Ishikawa (cell line): Measurements from ENCODE around the gene RALGAPA2.

ENCODE experiments used
- CEBPB ChIP-seq: IDR thresholded peaks from 2 replicates; pipeline ENCODE4 v1.6.1; 2012
- EP300 ChIP-seq: IDR thresholded peaks from 2 replicates; pipeline ENCODE4 v1.6.1; 2012; ENCODE audit warnings: borderline replicate concordance
- NFIC ChIP-seq: IDR thresholded peaks from 2 replicates; pipeline ENCODE4 v1.6.1; 2012
- REST ChIP-seq: IDR thresholded peaks from 2 replicates; pipeline ENCODE4 v1.6.1; 2012; ENCODE audit warnings: low read depth, mild to moderate bottlenecking
- YY1 ChIP-seq: IDR thresholded peaks from 2 replicates; pipeline ENCODE4 v1.6.1; 2012; ENCODE audit warnings: low read depth
- TF ChIP-seq, protein P1 (sequence below): IDR thresholded peaks from 2 replicates; pipeline ENCODE4 v1.6.1; 2012

DNA sequence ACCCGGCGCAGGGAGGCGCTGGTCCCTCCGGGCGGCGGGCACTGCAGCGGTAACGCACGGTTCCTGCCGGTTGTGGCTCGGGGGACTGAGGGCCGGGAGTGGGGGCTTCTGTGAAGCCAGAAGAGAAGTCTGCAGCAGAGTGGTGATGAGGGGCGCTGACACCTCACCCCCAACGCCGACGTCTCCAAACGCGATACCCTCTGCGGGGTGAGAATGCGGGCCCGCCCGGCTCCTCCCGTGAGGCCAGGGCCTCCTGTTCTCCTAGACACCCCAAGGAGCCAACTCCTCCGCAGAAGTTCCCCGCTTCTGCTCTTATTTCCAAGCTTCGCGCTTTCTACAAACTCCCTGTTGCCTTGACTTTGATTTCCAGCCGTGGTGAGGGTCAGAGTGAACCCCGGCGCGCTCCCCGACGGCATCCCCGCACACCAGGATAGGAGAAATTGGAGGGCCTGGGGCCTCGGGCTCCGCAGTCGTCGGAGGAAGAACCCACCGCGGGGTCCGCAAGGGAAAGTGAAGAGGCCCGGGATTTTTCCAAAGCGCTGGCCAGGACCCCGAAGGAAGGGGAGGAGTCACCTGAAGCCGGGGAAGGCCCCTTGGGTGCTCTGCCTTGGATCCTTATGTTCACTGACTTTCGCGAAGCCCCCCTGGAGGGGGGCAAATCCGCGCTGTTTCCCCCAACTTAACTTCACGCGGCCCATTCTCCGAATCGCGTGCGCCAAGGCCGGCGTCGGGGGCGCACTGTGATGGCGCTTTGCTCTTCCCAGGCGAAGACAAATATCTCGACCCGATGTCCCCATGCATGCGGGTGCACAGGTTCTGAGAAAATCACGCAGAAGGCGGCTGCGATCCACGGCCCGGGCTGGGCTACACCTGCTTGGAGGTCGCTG, 347.6 kb downstream of the RALGAPA2 start:
- TF ChIP-seq REST: no peak
- TF ChIP-seq EP300: no peak
- no peak for TF ChIP-seq NFIC
- TF ChIP-seq CEBPB: no peak
- TF ChIP-seq, protein P1, sequence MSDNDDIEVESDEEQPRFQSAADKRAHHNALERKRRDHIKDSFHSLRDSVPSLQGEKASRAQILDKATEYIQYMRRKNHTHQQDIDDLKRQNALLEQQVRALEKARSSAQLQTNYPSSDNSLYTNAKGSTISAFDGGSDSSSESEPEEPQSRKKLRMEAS: no peak
- no peak for TF ChIP-seq YY1
